NCI-H2227 (cell line): Measurements from ENCODE around the gene EIF2AK2.

ENCODE experiments used
- DNase-seq: peaks from one replicate; lab custom pipeline; 2025; ENCODE audit not compliant: unreplicated experiment; lab: John Stamatoyannopoulos, UW

The EIF2AK2 gene

DNA sequence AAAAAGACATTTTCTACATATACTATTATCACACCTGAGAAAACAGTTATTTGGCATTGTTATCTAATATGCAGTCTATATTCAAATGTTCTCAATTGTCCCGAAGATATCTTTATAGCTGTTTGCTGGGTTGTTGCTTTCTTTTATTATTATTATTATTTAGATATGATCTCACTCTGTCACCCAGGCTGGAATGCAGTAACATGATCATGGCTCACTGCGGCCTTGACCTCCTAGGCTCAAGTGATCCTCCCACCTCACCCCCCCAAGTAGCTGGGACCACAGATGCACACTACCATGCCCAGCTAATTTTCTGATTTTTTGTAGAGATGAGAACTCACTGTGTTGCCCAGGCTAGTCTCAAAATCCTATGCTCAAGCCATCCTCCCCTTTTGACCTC, 52.6 kb downstream of the EIF2AK2 start:
- DNase-seq, result no peak

DNA sequence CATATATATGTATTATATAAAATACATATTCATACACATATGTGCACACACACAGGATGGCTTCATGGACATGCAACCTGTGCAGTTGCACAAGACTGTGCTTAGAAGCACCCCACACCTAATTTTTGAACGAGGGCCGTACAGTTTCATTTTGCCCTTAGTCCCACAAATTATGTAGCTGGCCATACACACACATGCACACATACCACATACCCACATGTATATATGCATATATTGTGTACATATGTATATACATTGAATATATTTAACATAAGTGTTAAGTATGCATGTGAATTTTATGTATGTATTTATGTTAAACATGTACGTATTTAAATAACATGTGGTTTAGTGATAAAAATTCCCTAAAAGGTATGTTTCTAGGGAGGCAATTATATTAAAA, 54.2 kb downstream of the EIF2AK2 start:
- DNase-seq, result no peak

DNA sequence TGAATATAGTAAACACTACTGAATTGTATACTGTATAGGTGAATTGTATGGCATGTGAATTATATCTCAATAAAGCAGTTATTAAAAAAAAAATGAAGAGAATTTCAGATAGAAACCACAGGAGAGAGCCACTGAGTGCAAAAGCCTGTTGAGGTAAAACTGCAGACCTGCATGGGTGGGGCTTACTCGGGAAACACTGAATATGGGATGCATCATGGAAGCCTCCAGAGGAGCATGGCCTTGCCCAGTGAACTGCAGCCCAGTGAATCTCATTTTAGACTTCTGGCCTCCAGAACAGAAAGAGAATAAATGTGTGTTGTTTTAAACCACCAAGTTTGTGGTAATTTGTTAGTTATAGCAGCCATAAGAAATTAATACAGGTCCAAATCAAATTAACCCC, 56.7 kb downstream of the EIF2AK2 start:
- DNase-seq, result no peak

DNA sequence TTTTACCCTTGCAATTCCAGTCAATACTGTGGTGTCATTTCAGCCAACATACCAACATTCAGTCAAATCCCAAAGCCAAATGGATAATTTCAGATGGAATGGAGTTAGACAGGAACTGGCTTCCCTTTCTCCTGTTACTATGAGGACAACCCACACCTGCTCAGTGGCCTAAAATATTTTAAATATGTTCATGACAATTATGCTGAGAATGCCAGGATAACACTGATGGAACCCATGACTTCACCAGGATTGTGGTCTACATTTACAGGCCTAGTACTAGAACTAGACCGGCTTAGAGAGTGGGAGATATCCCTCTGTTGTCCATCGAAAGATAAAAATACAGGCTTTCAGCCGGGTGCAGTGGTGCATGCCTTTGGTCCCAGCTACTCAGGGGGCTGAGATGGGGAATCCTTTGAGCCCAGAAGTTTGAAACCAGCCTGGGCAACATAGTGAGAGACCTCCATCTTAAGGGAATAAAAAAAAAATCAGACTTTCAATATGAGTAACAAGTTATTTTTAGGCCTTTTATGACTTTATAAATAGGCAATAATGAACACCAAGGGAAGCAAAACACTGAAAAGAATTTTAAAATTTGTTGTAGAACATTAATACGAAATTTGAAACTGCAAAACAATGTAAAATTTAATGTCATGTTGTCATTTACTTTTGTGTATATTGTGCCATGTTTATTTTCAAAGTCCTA, 58.2 kb downstream of the EIF2AK2 start:
- no peak for DNase-seq

DNA sequence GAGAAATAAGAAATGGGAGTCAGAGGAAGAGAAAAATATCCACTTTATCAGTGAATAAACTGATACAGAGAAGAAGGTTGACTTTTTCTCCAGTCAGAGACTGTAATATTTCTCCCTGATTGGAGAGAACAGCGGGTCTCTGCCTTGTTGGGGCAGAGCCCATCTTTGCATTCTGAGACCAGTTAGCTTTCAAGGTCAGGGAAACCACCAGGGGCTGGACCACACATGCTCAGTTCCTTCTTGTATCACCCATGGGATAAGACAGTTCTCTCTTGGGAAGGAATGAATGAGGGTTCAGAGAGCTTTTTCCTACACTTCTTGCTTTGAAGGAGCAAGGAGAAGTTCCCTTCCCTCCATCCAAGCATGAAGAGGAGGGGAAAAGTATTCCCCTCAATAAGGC, 60.2 kb downstream of the EIF2AK2 start:
- DNase-seq, result no peak

DNA sequence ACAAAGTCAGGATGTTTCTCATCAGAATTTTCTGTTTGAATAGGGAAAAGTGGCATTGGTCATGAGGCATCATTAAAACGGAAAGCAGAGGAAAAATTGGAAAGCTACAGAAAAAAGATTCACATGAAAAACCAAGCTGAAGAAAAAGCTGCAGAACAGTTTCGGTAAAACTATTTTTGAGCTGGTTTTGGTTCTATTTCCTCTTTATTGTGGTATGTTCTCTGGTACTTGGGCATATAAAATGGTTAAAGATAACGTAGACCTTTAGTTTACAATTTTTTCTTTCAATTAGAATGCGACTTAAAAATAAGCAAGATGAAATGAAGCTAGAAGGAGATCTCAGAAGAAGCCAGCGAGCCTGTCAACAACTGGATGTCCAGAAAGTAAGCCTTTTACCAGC, 64.9 kb downstream of the EIF2AK2 start:
- no peak for DNase-seq

DNA sequence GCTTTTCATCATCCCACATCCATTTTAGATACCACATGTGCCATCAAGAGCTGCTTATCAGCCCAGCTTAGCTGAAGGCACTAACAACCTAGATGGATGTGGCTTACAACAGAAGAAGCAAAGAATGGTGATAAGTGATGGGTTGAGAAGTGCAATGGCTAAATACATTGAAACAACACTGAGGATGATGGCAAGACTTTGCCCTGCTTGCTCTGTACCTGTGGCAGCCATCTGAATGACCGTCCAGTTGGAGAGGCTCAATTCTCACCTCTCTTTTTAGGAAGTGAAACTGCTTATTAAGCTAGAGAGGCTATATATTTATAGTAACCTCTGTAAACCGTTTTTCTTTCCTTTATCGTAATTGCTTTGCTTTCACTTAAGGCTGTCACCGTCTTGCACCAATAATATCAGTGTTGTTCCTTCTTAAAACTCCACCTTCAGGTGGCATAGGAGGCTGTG, 66.7 kb downstream of the EIF2AK2 start:
- DNase-seq, result no peak

DNA sequence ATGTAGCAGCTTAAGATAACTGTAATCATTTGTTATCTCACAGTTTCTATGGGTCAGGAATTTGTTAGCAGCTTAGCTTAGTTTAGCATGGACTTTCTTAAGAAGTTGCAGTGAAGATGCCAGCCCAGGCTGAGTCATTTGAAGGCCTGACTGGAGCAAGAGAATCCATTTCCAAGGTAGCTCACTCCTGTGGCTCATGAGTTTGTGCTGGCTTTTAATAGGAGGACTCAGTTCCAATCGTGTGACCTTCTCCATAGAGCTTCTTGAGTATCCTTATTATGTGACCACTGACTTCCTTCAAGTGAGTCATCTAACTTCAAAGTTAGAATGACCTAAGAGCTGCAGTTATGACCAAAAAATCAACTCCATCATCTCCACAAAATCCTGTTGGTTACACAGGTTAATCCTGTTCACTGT, 71.0 kb downstream of the EIF2AK2 start:
- DNase-seq, result no peak

DNA sequence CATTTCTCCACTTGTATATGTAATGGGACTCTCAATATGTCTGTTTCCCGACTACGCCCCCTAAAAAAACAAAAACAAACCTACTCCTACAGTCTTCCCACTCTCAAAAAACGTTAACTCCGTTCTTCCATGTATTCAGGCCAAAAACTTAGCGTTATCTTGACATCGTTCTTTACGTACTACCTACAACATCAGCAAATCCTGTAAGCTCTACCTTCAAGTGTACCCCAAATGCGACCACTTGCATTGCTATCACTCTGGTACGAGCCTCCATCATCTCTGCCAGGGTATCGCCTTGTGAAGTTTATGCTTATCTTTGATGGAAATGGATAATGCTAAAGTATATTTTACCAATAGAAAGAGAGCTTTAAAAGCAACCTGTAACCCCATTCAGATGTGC, 72.0 kb downstream of the EIF2AK2 start:
- no peak for DNase-seq

DNA sequence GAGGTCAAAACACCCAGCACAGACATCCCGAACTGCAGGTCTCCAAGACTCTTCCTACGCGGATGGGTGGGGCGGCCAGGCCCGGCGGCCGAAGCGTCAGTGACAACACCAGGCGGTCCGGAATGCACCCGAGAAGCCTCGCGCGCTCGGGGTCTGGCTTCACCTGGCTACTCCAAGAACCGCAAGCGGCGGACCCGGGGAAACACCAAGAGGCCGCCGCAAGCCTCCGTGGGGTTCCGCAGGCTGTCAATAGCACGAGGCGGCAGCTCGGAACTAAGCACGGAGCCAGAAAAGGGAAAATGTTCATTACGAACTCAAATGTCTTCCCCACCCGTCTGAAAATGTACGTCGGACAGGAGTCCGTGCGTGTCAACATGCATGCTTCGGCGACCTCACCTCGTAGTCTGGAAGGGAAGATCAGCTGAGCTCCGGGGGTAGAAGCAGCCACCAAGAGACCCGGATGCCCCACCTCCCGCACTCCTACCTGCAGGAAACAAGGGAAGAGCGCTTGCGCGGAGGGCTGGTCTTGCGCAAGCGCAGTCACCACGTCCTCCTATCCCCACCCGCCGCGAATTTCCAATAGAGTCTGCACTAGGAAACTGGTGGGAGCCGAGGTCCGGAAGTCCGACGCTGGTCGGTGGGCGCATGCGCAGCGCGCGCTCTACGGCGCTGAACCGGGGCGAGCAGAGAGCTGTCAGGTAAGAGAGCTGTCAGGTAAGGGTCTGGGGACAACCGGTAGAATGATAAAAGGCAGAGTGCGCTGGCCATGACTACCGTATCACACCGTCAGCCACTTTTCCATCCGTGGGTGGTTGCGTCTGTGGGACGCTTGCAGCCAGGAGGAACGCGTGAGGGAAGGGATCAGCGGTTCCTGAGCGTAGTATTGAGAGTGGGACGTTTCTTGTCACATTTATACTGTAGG, 72.6 kb downstream of the EIF2AK2 start, which contains the start of the genes GPATCH11 and HEATR5B:
Gene GPATCH11 (plus strand): TSS at position 646 of the 922 bp plus-strand sequence. CDS start 3,864 bp downstream, outside the sequence.
Gene HEATR5B (minus strand): TSS at position 500 of the 922 bp plus-strand sequence. CDS start 958 bp downstream, outside the sequence.
- DNase-seq, result peak; percentile 98

DNA sequence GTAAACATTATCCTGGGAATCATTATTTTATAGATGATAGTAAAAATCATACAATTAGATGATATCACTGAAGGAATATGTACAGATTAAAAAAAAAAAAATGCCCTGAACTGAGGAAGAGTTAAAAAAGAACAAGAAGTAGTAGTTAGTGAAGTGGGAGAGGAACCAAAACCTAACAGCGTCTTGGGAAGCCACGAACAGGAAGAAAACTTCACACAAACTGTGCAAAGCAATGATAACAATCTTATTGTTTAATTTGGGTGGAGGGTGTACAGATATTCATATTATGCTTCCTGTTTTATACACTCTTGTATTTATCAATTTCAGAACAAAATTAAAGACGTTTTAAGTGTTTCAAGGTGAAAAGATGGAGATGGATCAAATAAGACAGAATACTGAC, 76.1 kb downstream of the EIF2AK2 start:
- DNase-seq, result no peak

DNA sequence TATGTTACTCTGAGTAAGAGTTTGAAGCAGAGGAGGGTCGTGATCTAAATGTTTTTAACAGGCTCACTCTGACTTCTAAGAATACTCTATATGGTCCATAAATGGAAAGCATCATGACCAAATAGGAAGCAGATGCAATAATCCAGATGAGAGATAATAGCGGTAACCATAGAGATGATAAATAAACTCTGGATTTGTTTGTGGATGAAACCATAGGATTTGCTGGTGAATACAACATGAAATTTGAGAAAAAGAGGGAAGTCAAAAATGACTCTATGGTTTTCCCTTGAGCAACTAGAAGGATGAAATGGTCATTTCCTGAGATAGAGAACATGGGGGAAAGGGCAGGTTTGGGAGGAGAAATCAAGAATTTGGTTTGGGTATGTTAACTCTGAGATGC, 76.5 kb downstream of the EIF2AK2 start:
- DNase-seq, result no peak

DNA sequence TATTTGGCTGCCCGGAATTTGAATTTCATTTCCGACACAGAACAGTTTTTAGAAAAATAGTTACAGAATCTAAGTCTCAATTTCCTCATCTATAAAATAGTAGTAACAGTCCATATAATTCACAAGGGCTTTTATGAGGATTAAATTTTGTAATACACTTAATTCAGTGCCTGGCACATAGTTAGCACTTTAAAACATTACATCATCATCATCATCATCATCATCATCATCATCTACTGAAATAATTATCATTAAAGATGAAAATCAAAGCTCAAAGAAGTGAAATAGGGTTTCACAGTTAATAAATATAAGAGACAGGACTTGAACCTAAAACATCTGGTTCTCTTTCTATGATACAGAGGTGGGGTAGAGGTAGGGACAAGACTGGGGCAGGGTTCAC, 85.8 kb downstream of the EIF2AK2 start:
- no peak for DNase-seq

DNA sequence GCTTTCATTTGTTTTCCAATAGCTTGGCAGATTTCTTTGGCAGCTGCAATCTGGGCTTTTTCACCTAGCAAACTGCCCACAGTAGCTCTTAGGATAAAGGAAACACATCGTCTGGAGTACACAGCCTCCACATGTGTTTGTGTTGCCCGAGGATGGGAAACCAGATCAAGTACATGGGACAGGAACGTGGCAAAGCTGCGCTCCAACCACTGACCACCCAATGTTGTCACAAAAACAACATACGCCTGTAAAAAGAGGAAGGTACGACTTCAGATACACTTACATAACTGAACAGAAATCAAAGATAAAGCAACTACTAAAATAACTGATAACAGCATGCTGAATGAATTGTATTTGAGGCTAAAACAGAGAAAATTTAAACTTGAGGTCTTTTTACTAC, 88.1 kb downstream of the EIF2AK2 start:
- no peak for DNase-seq

DNA sequence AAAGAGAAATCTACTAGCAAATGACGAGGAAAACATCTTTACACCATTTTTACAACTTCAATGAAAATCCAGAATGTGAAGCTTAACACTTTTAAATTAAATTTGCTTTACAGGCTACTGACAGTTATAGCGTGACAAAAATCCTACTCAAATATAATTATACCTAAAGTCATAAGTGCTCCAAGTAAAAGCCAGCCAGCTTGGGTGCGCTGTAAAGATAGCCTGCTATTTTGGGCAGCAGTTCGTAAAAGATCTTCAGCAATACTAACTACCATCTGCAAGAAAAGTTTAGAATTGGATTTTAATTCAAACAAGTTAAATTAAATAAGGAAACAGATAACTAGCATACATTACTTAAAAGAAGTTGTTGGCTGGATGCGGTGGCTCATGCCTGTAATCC, 95.0 kb downstream of the EIF2AK2 start:
- no peak for DNase-seq

DNA sequence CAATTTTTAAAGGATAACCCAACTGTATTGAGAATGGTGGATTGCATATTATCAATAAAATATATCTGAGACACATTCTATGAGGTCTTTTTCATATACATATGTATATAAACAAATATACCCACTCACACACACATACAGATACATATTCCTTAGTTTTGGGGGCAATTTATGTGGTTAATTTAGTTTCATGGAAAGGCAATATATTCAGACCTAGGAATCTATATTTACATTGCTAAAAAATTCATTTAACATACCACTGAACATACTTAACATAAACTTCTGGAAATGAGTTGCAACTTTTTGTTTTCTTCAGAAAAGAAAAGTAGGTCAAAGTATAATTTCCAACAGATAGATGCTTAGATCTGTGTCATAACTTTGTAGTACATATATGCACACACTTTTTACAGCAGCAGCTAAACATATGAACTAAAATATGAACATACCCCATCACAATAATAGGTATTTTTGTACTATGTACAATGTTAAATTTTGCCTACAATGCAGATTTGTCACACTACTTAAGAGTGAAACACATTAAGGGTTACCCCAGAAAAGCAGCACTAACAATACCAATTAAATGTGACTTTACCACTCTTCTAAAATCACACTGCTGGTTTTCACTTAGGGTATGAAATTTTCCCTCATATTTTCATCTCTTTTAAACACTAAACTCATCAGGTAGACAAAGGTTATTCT, 95.6 kb downstream of the EIF2AK2 start:
- no peak for DNase-seq

DNA sequence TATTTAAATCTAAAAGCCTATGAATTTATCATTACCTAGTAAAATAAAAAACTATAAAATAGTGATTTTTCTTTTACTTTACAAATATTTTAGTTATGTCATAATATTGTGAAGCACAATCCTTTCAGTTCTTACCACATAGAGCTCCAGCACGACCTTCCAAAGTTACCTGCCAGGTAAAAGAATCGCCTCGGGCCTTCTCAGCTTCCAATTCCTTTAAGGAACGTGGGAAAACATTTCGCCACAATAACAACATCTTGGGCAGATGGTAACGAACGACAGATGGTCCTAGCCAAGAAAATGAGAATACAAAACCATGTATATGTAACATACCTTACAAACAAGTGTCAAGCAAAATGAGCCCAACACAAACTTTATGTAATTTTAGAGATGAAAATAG, 96.3 kb downstream of the EIF2AK2 start:
- no peak for DNase-seq

DNA sequence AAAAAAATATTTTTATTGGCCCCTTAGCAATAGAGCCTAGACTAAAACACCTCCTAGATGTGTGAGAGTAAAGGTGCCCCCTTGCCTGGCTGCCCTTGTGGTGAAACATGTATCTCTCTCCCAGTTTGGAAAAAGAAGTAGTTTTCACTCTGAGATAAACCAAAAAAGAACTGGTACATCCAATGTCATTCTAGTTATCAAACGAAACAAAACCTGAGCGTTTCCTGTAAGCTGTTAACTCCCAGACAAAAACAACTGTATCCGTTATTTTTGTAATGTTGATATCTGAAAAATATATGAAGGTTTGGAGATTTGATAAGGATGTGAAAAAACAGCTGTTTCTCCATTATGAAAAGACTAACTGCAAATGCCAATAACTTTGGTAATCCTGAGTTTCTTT, 96.9 kb downstream of the EIF2AK2 start:
- DNase-seq, result no peak

DNA sequence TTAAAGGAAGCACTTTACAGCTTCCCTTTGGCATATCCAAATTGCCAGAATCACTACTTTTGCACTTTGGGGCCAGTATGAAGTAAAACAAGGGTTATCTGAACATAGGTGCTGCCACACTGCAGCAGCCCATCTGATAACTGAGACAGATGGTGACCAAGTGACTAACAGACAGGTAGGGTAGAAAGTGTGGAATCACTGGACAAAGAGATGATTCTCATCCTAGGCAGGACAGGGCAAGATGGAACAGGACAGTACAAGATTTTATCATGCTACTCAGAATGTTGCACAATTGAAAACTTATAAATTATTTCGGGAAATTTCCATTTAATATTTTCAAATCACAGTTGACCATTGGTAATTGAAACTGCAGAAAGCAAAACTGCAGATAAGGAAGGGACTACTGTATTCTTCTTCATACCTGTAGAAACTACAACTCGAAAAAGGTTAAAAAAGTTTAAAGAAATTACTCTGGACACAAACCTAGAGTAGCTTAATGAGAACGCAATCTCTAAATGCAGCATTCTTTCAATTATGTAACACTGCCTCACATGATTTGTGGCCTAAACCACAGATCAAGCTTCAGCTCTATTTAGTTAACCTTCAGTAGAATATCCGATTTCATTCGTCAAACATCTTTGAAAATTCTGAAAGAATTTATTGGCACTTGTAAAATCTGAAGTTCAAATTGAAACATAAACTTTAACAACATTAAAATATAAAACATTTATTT, 104.0 kb downstream of the EIF2AK2 start:
- no peak for DNase-seq
